Fibroblast of skin of abdomen (primary cell): ENCODE results near the gene CEP41.
"Not testable (repeated sequence)": the region's sequence is repeated elsewhere in the genome, so short reads cannot be mapped to it uniquely, and the experiment has no call there.

Experiments
- DNase-seq: peaks from one replicate; pipeline ENCODE4 v3.0.0-alpha.2; 2013

The CEP41 gene

DNA sequence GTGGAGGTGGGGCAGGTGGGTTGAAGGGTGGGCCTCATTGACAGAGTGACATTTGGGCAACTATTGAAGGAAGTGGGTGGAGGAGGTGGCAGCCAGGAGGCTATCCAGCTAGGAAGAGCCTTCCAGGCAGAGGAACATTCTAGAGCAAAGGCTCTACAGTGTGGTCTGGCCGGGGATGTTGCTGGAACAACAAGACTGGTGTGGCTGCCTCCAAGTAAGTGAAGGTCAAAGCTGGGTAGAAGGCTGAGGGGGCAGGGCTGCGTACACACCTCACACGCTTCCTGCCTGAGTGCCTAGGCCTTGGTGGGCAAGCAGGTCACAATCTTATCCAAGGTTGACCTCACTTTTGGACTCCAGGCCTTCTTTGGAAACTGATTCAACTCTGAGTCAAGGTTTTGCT is 53.9 kb downstream of the CEP41 start:
- DNase-seq: no peak

DNA sequence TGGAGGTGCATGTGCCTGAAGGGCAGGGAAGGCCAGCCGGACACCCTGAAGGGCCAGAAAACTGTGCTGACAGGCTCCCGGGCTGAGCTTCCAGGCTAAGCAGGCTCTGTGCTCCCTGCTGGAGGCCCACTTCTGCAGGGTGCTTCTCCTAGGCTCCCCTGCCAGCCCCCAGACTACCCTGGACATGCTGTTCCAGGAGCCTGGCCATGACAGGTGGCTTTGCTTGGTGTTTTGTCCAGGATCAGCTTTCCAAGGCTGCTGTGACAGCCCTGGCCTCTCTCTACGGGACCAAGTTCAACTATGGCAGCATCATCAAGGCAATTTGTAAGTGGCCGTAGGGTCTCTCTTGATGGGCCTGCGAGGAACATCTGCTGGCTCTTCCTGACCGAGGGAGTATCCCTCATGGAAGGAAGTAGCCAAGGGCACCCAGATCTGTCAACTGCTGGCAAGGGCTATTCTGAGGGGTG is 55.2 kb downstream of the CEP41 start:
- no peak for DNase-seq

DNA sequence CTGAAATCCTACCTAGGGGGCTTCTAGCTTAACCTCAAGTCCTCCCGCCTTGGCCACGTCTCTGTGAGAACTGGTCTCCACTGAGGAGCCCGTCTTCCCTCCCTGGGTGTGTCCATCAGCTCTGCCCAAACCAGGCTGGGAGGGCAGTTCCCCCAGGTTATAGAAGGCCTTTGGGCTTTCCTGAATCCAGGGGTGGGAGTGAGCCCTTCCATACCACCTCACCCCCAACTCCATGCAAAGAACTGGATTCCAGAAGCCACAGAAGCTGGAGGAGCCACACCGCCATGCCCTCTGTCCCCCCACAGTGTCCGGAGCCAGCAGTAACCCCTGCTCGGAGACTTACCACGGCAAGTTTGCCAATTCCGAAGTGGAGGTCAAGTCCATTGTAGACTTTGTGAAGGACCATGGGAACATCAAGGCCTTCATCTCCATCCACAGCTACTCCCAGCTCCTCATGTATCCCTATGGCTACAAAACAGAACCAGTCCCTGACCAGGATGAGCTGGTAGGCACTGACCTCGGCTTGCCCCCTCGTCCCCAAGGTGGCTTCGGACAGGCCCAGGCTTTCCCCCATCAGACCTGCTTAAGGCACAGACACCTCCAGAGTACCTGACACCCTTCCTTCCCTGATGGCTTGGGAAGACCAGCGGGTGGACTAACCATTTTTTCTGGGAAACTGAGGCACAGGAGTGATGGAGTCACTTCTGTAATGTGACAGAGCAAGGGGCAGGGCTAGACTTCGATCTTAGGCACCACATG is 55.8 kb downstream of the CEP41 start:
- DNase-seq: no peak

DNA sequence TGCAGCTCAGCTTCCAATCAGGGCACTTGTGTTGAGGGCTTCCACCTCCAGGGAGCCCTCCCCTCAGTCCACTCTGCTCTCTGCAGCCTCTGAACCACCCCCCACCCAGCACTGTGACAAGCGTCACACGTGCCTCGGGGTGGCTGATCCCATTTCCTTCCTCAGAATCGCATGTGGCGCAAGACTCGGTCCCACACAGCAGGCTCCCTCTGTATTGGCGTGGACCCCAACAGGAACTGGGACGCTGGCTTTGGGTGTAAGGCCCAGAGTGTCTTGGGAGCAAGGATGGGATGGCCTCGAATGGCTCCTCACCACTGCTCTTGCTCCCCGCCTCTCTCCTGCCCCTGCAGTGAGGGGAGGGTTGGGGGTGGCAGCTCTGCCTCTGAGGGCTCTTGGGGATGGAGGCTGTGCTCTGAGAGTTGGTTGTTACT is 56.4 kb downstream of the CEP41 start:
- DNase-seq: no peak

DNA sequence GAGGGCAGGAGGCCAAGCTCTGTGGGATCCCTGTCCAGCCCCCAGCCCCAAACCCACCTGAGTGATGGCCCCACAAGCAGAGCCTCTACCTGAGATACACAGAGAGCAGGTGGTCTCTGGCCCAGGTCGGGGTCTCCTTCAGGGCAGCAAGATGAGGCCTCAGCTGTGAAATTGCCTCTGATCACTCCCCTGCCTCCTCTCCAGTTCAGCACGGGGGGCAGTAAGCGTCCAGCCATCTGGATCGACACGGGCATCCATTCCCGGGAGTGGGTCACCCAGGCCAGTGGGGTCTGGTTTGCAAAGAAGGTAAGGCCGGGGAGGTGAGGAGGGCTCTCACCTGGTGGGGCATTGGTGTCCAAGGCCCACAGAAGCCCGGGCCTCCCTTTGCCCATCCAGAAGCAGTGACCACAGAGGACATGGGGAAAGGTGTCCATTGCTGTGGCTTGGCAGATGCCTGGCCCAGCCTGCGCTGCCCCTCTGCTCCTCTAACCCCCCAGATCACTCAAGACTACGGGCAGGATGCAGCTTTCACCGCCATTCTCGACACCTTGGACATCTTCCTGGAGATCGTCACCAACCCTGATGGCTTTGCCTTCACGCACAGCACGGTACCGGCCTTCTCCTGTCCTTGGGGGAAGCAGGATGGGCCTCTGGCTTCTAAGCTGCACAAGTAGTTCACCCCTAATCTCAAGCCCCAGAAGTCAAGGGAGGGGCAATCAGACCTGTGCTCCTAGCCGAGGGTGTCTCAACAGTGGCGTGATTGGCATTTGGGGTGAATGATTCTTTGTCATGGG is 57.4 kb downstream of the CEP41 start:
- no peak for DNase-seq

DNA sequence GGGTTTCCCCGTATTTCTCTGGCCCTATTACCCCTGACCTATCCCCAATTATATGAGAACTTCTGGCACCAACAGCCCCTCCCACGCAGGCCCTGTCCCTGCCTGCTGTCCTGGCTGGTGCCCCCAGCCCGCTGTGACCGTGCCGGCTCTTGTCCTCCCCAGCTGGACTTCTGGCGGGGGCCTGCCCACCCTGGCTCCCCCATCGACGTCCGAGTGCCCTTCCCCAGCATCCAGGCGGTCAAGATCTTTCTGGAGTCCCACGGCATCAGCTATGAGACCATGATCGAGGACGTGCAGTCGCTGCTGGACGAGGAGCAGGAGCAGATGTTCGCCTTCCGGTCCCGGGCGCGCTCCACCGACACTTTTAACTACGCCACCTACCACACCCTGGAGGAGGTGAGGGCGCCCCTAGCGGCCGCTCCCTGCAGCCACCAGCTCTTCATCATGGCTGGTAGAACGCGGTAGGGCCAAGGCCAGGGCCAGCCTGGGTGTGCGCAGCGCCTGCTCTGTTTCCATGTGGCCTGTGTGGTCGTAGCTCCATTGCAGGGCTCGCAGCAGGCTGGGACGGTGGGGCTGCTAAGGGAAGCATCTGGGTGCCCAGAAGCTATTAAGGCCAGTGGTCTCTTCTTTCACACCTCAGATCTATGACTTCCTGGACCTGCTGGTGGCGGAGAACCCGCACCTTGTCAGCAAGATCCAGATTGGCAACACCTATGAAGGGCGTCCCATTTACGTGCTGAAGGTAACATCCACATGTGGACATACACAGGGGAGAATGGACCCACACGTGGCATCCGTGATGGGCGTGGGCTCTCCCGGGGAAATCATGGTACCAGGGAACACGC is 59.1 kb downstream of the CEP41 start:
- no peak for DNase-seq

DNA sequence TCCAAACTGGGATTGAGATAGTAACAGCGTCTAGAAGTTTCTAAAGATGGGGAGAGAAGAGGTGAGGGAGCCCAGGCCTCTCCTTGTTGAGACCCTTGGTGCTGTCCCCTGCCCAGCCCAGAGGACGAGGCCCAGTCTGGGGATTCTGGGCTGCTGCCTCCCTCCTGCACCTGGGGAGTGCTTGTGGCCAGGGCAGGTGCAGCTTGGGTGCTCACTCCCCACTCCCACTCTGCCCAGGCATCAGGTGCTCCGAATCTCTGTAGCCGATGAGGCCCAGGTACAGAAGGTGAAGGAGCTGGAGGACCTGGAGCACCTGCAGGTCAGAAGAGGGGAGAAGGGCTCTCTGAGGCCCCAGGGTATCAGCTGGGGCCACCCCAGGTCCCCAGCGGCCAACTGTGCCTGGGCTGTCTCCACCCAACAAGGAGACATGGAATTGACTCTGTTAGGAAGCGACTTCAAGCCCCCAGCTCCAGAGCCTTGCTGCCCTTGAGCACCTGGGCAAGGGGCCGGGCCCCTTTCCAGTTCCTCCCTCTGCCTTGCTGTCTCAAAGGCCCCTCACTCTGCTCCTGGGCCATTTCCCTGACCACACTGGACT is 59.9 kb downstream of the CEP41 start:
- no peak for DNase-seq

DNA sequence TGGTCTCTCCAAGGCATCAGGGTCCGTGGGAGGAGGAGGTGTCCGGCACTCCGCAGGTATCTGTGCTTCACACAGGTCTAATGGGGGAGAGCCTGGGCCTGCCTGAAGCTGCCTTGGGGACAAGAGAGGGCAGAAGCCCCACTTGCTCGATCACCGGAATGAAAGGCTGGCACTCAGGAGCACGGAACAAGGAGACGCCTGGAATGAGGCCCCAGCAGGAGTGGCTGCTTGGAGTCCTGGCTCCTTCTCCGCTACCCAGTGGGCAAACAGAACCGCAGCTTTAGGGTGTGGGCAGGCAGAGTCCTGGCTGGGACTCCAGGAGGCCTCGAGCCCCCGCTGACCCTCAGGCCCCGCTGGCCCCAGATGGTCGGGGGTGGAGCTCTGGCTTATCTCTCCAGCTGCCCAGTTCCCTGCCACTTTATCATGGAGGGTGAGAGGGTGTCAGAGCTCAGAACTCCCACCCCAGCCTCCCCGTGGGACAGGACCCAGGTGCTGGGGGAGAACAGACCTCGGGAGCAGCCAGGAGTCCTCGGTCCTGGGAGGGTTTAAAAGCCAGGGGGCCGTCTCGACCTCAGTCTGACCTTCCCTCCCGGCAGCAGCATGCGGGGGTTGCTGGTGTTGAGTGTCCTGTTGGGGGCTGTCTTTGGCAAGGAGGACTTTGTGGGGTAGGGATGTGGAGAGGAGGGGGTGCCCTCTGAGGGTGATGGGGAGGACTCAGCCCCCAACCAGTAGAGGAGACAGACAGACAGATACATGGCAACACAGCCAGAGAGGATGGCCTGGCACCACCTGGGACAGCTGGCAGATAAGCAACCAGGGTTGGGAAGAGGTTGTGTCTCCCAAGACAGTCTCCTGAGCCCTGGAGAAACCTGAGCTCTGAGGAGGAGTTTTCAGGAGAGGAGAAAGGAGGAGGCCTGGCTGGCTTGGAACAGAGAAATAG is 60.6 kb downstream of the CEP41 start, which contains the start of gene CPA1:
CPA1 (plus strand) TSS at position 574 of the 940 bp plus-strand sequence; CDS start at position 601, 27 bp downstream.
- no peak for DNase-seq

DNA sequence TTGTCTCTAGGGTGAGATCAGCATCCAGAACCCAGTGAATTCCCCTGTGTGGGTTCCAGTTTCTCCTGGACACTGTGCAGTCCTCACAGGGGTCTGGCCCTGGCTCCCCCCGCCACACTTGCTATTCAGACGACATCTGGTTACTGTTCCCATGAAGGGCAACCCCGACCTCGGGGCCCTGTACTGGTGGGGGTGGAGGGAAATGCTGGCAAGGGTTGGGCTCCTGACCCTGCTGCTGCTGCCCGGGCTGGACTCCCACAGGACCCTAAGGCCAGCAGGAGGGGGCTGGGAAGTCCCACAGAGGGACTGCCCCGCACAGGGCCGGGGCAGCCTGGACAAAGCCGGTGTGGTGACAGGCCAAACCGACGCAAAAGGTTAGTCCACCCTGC is 61.3 kb downstream of the CEP41 start:
- no peak for DNase-seq

DNA sequence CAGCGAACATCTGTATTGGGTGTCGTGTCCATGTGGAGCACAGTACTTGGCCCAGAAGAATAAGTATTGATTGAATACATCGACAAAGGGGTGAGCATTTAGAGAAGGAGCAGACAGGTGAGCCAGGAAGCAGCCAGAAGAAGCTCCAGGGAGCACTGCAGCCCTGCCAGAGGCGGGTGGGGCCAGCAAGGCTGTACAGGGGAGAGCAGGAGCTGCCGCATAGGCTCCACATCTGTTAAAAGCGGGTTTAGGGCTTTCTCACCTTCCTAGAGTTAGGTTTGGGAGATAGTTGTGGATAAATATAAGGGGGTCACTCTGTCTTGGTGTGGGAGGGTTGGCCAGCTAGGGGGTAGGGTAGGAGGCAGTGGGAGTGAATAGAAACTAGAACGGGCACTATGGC is 61.8 kb downstream of the CEP41 start:
- DNase-seq: no peak

DNA sequence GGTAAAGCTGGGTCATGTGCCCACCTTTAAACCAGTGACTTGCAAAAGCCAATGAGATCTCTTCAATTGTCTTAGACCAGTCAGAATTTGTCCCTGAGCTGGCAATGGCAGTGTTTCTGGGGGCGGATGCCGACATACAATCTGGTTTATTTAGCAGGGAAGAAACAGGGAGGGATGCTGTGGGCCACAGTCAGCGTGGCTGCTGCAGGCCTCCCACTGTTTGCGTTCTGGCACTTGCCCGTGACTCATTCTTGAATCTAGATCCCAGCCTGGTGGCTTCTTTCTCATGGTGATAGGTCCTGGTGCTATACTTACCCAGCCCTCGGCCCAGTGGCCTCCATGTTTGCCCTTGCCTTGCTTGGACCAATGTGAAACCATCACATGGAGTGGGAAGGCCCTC is 63.6 kb downstream of the CEP41 start:
- DNase-seq: no peak

DNA sequence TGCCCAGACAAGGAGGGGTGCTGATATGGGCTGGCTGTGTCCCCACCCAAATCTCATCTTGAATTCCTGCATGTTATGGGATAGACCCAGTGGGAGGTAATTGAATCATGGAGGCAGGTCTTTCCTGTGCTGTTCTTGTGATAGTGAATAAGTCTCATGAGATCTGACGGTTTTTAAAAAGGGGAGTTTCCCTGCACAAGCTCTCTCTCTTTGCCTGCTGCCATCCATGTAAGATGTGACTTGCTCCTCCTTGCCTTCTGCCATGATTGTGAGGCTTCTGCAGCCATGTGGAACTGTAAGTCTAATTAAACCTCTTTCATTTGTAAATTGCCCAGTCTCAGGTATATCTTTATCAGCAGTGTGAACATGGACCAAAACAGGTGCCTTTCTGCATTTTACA is 64.4 kb downstream of the CEP41 start:
- DNase-seq: not testable (repeated sequence)

DNA sequence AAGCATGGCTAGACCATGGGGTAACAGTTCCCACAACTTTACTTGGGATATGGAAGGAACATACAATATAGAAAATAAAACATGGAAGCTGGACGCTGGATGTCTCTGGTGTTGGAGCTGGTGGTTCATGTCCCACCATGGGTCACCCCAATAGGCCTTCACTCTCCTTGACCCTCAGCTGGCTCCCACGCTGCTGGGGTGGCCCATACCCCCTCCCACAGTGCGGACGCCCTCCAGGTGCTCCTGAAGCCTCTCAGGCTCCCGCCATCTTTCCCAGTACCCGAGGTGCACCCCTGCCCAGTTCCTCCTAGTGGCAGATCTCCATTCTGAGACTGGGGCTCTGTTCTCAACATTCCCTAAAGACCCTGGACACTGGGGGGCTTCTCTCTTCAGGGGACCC is 66.3 kb downstream of the CEP41 start:
- DNase-seq: no peak

DNA sequence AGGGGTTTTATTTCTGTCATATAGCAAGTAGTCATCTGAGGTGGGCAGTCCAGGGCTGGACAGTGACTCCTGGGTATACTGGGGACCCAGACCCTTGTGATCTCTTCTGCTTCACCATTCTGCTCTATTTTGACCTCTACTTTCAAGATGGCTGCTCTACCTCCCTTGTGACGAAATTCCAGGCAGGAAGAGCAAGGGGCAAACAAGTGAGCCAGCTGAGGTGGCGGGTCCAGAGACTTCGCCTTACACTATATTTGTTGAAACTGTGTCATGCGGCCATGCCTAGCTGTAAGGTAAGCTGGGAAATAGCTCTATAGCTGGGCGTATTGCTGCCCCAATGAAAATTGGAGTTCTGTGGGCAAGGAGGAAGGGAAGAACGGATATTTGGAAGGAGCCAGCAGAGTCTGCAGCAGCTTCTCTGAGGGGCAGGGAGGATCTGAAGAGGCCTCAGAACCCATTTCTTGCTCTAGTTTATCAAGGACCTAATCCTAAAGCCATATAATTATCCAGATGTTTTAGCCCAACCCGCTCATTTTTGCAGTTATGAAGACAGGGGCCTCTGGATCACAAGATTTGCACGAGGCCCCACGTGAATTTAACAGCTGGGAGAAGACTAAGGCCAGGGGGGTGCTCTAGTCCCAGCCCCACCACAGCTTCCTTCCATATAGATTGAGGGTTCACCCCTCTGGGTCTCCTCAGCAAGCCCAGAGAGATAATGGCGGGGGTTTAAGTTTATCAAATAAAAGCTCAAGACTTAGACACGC is 68.2 kb downstream of the CEP41 start:
- no peak for DNase-seq

DNA sequence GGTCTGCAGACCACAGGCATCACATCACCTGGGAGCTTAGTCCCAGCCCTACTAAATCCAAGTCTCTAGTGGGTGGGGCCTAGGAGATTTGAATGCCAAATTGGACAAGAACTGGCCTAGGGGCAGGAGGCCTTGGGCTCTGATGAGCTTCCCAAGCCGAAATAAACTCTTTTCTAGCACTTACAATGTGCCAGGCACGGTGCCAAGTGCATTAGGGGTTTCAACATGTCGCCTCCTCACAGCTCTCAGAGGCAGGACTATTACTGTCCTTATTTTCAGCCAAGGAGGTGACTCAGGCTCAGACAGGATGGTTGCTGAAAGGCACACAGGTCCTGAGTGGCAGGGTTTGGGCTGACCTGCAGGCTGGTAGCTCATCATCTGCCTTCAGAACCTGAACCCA is 69.8 kb downstream of the CEP41 start:
- peak; percentile 62 for DNase-seq

DNA sequence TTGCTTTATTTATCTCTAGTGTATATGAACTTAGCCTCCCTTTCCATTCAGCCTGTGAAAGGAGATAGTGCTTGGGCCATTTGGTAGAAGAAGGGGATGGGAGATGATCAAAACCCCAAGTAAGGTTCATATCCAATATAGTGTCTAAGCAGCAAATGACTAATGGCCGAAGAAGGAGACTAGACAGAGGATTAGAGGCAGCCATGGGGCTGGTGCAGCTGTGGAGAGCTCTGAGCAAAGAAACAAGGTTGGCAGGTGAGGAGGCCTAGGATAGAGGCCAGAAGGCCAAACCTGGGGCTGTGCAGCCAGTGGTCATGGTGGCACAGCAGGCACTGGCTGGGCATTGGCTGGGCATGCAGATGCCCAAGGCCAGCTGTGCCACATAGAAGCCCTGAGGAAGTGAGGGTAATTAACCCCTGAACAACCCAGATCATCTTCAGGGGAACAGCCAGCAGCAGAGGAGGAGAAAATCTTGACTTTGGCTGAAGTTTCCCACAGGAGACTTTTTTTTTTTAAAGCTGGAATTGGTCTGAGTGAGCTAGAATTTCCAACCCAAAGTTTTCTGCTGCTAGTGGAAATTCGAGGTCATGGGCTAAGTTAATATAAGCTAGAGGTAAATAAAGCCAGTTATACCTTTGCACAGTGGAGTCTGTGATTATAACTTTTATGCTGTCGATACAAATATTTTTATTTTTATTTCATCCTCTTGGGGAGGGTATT is 70.8 kb downstream of the CEP41 start:
- peak; percentile 55 for DNase-seq

DNA sequence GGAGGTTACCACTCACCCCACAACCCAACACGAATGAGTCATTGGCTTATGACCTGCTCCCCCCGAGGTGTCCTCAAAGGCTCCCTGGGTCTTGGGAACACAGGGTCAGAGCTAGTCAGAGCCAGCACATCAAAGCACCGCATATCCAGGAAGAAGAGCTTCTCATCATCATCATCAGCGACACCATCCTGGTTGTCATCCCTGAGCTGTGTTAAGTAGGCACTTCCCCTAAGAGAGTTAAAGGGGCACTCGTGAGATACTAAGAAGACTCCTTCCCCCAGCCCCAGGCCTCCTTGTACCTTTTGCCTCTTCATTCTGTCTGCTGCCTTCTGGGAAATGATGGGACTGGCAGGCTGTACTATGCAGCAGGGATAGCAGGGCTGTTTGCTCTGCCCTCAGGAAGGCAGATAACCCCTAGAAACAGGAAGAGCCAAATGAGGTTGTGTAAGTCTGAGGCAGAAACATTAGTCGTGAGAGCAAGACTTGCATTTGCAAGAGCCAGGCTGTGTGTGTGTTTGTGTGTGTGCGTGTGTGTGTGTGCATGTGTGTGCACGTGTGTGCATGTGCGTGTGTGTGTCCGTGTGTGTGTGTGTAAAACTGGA is 71.6 kb downstream of the CEP41 start:
- peak; percentile 95 for DNase-seq

DNA sequence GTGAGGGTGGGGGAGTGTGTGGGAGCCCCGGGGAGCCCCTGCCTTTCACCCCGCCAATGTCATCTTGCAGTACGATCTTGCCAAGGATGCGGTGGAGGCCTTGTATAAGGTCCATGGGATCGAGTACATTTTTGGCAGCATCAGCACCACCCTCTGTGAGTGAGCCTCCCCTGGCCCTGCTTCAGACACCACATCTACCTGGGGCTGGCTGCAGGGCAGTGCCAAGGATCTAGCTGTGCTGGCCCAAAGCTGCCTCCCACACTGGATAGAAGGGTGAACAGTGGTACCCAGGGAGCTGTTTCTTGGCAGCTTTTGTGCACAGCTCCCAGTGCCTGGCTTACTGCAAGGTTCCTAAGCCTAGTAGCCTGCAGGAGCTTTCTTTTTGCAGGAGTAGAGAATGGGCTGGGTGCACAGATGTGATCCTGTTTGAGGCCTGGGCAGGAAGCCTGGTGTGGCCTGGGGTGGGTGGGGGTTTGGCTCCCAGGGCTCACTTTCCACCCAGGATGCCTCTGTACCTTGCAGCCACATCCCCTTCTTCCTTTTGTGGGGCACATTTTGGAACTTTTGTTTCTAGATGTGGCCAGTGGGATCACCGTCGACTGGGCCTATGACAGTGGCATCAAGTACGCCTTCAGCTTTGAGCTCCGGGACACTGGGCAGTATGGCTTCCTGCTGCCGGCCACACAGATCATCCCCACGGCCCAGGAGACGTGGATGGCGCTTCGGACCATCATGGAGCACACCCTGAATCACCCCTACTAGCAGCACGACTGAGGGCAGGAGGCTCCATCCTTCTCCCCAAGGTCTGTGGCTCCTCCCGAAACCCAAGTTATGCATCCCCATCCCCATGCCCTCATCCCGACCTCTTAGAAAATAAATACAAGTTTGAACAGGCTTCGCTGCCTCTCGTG is 72.7 kb downstream of the CEP41 start:
- no peak for DNase-seq
